ENCODE results near the gene WDFY4. TPM values are rescaled to one million over a fixed set of nuclear protein-coding genes. Genes with fewer than 3 reads are reported as not detected.

Gene WDFY4
- total and polyA plus RNA-seq, 4 donors: 0.57 to 7.1 (median 2.0) TPM

DNA sequence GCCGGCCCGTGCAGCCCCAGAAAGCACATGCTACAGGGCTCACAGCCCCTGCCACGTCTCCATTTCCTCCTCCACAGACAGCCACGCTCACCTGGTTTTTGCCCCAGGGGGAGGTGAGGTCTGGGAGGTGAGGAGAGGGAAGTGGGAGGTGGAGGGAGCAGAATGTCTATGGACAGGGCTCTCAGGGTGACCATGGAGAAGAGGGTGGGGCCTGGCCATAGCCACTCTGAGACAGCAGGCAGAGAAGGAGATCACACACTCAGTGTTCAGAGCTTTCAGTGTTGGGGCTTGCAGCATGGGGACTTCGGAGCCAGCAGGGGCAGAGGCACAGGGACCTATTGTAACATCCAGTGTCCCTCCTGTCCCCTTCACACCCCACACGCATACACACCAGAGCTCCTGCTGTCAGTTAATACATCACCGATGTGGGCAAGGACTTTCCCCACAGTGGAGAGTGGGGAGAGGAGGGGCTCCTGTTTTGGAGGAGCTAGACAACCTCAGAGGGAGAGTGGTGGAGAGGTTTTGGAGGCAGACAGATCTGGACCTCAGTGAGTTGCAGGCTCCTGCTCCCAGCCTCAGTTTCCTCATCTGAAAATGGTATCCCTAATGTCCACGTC is 14.4 kb downstream of the WDFY4 start:
- H3K4me3 ChIP-seq (ENCODE audit: low read depth in 1 of 3, low read length in 3 of 3): no peak overlapping the region
- 64% methylated on average over 8 of the region's 8 CpGs for WGBS
- H3K27me3 ChIP-seq (ENCODE audit: control insufficient read depth in 4 of 4, insufficient read depth in 4 of 4, low read length in 3 of 4): no peaks in the 10 kb centered on the region
- DNase-seq (ENCODE audit: low spot score): no peak
- TF ChIP-seq JUND (IDR thresholded peaks at IDR 0.05) (no peak), HNF4G (IDR thresholded peaks at IDR 0.05) (no peak), RXRA (IDR thresholded peaks at IDR 0.05) (no peak), TAF1 (conservative IDR thresholded peaks at IDR 0.05) (no peak)
- TF ChIP-seq, protein P1, sequence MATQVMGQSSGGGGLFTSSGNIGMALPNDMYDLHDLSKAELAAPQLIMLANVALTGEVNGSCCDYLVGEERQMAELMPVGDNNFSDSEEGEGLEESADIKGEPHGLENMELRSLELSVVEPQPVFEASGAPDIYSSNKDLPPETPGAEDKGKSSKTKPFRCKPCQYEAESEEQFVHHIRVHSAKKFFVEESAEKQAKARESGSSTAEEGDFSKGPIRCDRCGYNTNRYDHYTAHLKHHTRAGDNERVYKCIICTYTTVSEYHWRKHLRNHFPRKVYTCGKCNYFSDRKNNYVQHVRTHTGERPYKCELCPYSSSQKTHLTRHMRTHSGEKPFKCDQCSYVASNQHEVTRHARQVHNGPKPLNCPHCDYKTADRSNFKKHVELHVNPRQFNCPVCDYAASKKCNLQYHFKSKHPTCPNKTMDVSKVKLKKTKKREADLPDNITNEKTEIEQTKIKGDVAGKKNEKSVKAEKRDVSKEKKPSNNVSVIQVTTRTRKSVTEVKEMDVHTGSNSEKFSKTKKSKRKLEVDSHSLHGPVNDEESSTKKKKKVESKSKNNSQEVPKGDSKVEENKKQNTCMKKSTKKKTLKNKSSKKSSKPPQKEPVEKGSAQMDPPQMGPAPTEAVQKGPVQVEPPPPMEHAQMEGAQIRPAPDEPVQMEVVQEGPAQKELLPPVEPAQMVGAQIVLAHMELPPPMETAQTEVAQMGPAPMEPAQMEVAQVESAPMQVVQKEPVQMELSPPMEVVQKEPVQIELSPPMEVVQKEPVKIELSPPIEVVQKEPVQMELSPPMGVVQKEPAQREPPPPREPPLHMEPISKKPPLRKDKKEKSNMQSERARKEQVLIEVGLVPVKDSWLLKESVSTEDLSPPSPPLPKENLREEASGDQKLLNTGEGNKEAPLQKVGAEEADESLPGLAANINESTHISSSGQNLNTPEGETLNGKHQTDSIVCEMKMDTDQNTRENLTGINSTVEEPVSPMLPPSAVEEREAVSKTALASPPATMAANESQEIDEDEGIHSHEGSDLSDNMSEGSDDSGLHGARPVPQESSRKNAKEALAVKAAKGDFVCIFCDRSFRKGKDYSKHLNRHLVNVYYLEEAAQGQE (IDR thresholded peaks at IDR 0.05): no peak
- TF ChIP-seq, protein P2, sequence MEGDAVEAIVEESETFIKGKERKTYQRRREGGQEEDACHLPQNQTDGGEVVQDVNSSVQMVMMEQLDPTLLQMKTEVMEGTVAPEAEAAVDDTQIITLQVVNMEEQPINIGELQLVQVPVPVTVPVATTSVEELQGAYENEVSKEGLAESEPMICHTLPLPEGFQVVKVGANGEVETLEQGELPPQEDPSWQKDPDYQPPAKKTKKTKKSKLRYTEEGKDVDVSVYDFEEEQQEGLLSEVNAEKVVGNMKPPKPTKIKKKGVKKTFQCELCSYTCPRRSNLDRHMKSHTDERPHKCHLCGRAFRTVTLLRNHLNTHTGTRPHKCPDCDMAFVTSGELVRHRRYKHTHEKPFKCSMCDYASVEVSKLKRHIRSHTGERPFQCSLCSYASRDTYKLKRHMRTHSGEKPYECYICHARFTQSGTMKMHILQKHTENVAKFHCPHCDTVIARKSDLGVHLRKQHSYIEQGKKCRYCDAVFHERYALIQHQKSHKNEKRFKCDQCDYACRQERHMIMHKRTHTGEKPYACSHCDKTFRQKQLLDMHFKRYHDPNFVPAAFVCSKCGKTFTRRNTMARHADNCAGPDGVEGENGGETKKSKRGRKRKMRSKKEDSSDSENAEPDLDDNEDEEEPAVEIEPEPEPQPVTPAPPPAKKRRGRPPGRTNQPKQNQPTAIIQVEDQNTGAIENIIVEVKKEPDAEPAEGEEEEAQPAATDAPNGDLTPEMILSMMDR (IDR thresholded peaks at IDR 0.05; ENCODE audit: low read depth, low read length, missing input control): no peak
- H3K27ac ChIP-seq (ENCODE audit: low read depth in 1 of 2, low read length in 2 of 2): no peak overlapping the region
- no peak overlapping the region for H3K9ac ChIP-seq (ENCODE audit: low read depth in 1 of 2, low read length in 2 of 2)
- no peaks in the 10 kb centered on the region for H3K36me3 ChIP-seq (ENCODE audit: control insufficient read depth in 4 of 4, insufficient read depth in 3 of 4, low read depth in 1 of 4, low read length in 3 of 4)
- no peaks in the 10 kb centered on the region for H3K4me1 ChIP-seq (ENCODE audit: control insufficient read depth in 4 of 4, insufficient read depth in 4 of 4, low read length in 3 of 4)
- H3K9me3 ChIP-seq (ENCODE audit: control insufficient read depth in 4 of 4, low read length in 3 of 4): no peaks in the 10 kb centered on the region

GRCh38 chr10:48700071-48700470 is 15.4 kb downstream of the WDFY4 start:
- 81% methylated on average over 2 of the region's 2 CpGs for whole genome bisulfite sequencing
- no peak overlapping the region for H3K4me3 ChIP-seq (ENCODE audit: low read depth in 1 of 3, low read length in 3 of 3)
- TF ChIP-seq JUND (IDR thresholded peaks at IDR 0.05): no peak
- TF ChIP-seq HNF4G (IDR thresholded peaks at IDR 0.05): no peak
- no peak for TF ChIP-seq ZBTB33 (IDR thresholded peaks at IDR 0.05)
- no peak for TF ChIP-seq FOXA1 (IDR thresholded peaks at IDR 0.05)
- TF ChIP-seq, protein P1 (IDR thresholded peaks at IDR 0.05): no peak
- TF ChIP-seq RAD21 (IDR thresholded peaks at IDR 0.05): no peak
- TF ChIP-seq FOXA2 (IDR thresholded peaks at IDR 0.05): no peak
- TF ChIP-seq, protein P3, sequence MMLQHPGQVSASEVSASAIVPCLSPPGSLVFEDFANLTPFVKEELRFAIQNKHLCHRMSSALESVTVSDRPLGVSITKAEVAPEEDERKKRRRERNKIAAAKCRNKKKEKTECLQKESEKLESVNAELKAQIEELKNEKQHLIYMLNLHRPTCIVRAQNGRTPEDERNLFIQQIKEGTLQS (IDR thresholded peaks at IDR 0.05): no peak
- no peak for TF ChIP-seq TAF1 (conservative IDR thresholded peaks at IDR 0.05)
- TF ChIP-seq EGR1 (IDR thresholded peaks at IDR 0.05; ENCODE audit: low read depth in 2 of 2): no peak
- TF ChIP-seq, protein P2 (IDR thresholded peaks at IDR 0.05; ENCODE audit: low read depth, low read length, missing input control): no peak
- no peaks in the 10 kb centered on the region for H3K36me3 ChIP-seq (ENCODE audit: control insufficient read depth in 4 of 4, insufficient read depth in 3 of 4, low read depth in 1 of 4, low read length in 3 of 4)
- H3K27me3 ChIP-seq (ENCODE audit: control insufficient read depth in 4 of 4, insufficient read depth in 4 of 4, low read length in 3 of 4): no peaks in the 10 kb centered on the region
- no peak overlapping the region for H3K27ac ChIP-seq (ENCODE audit: low read depth in 1 of 2, low read length in 2 of 2)
- H3K9ac ChIP-seq (ENCODE audit: low read depth in 1 of 2, low read length in 2 of 2): no peak overlapping the region
- no peaks in the 10 kb centered on the region for H3K9me3 ChIP-seq (ENCODE audit: control insufficient read depth in 4 of 4, low read length in 3 of 4)
- H3K4me1 ChIP-seq (ENCODE audit: control insufficient read depth in 4 of 4, insufficient read depth in 4 of 4, low read length in 3 of 4): no peaks in the 10 kb centered on the region
- no peak for DNase-seq (ENCODE audit: low spot score)

All from liver (tissue), 9 donors.